HEK293 (cell line): Measurements from ENCODE around the gene ZRANB1.

Experiments
- CTCF ChIA-PET: fragments of 350-600 bp; formaldehyde crosslinking; extraction: SDS; loops from one replicate; lab custom pipeline; 2021; ENCODE audit warnings: antibody characterized with exemption; lab: Yijun Ruan, JAX
- POLR2A ChIA-PET: fragments of 300-600 bp; formaldehyde crosslinking; extraction: SDS; loops from one replicate; lab custom pipeline; 2020; ENCODE audit warnings: antibody characterized with exemption, inconsistent platforms; lab: Yijun Ruan, JAX
- H3K27ac ChIP-seq: fragments of 200-500 bp; sonication (Bioruptor generic); 2 replicates; pipeline ENCODE4 v1.5.1; 2014; ENCODE audit warnings: low read depth, low read length, control low read depth, inconsistent platforms; ENCODE audit errors: extremely low read depth
- H3K36me3 ChIP-seq, 2 experiments: fragments of 200-500 bp in 1 of 2; sonication (Bioruptor generic) in 1 of 2; 1 replicate in 1 of 2; 2 replicates in 1 of 2; pipeline ENCODE4 v1.5.1; 2014 to 2017; ENCODE audit warnings: inconsistent platforms in 2 of 2, low read length in 2 of 2; ENCODE audit not compliant: control insufficient read depth in 2 of 2, insufficient read depth in 1 of 2
- H3K4me1 ChIP-seq: fragments of 200-500 bp; sonication (Bioruptor generic); 2 replicates; pipeline ENCODE4 v1.5.1; 2014; ENCODE audit warnings: mild to moderate bottlenecking, low read length, inconsistent platforms; ENCODE audit not compliant: control insufficient read depth, insufficient read depth
- H3K4me3 ChIP-seq: 2 replicates; pipeline ENCODE4 v1.5.1; 2011; ENCODE audit warnings: low read depth, mild to moderate bottlenecking, control low read depth, low read length, moderate library complexity
- H3K9me3 ChIP-seq: fragments of 200-500 bp; sonication (Bioruptor generic); 2 replicates; pipeline ENCODE4 v1.5.1; 2014; ENCODE audit warnings: low read depth, low read length, inconsistent platforms; ENCODE audit not compliant: control insufficient read depth, insufficient read depth
- BCL11B ChIP-seq: fragments of 450-650 bp; formaldehyde crosslinking; IDR thresholded peaks from 2 replicates; pipeline ENCODE4 v1.5.1; 2016; ENCODE audit warnings: low read depth, missing biosample characterization, missing genetic modification characterization
- GFI1B ChIP-seq: fragments of 450-650 bp; formaldehyde crosslinking; IDR thresholded peaks from 2 replicates; pipeline ENCODE4 v1.5.1; 2016; ENCODE audit warnings: missing biosample characterization, missing genetic modification characterization
- OSR2 ChIP-seq: fragments of 450-650 bp; formaldehyde crosslinking; IDR thresholded peaks from 2 replicates; pipeline ENCODE4 v1.5.1; 2016; ENCODE audit warnings: missing biosample characterization, missing genetic modification characterization
- SCRT2 ChIP-seq: fragments of 450-650 bp; formaldehyde crosslinking; IDR thresholded peaks from 2 replicates; pipeline ENCODE4 v1.5.1; 2016; ENCODE audit warnings: missing biosample characterization, missing genetic modification characterization
- SP7 ChIP-seq: fragments of 450-650 bp; formaldehyde crosslinking; IDR thresholded peaks from 2 replicates; pipeline ENCODE4 v1.5.1; 2016; ENCODE audit warnings: missing biosample characterization, missing genetic modification characterization
- TRIM28 ChIP-seq: IDR thresholded peaks from 2 replicates; pipeline ENCODE4 v1.6.1; 2011; ENCODE audit warnings: low read length, control low read depth, borderline replicate concordance
- ZBTB1 ChIP-seq: fragments of 450-650 bp; formaldehyde crosslinking; IDR thresholded peaks from 2 replicates; pipeline ENCODE4 v1.5.1; 2016; ENCODE audit warnings: missing biosample characterization, missing genetic modification characterization
- ZBTB48 ChIP-seq: fragments of 450-650 bp; formaldehyde crosslinking; IDR thresholded peaks from 2 replicates; pipeline ENCODE4 v1.5.1; 2016; ENCODE audit warnings: missing biosample characterization, missing genetic modification characterization
- ZFHX2 ChIP-seq: fragments of 450-650 bp; formaldehyde crosslinking; conservative IDR thresholded peaks from 2 replicates; pipeline ENCODE4 v1.5.1; 2016; ENCODE audit warnings: missing biosample characterization, missing genetic modification characterization
- ZNF292 ChIP-seq: fragments of 450-650 bp; formaldehyde crosslinking; IDR thresholded peaks from 2 replicates; pipeline ENCODE4 v1.5.1; 2016; ENCODE audit warnings: low read depth, missing biosample characterization, missing genetic modification characterization, borderline replicate concordance
- ZNF302 ChIP-seq: fragments of 450-650 bp; formaldehyde crosslinking; IDR thresholded peaks from 2 replicates; pipeline ENCODE4 v1.5.1; 2016; ENCODE audit warnings: missing biosample characterization, missing genetic modification characterization, low read depth
- ZNF341 ChIP-seq: fragments of 450-650 bp; formaldehyde crosslinking; IDR thresholded peaks from 2 replicates; pipeline ENCODE4; 2016; ENCODE audit warnings: low read depth, missing biosample characterization, missing genetic modification characterization
- ZNF404 ChIP-seq: fragments of 450-650 bp; formaldehyde crosslinking; IDR thresholded peaks from 2 replicates; pipeline ENCODE4 v1.5.1; 2017; ENCODE audit warnings: missing biosample characterization, missing genetic modification characterization
- ZNF423 ChIP-seq: fragments of 450-650 bp; formaldehyde crosslinking; IDR thresholded peaks from 2 replicates; pipeline ENCODE4 v1.5.1; 2016; ENCODE audit warnings: missing biosample characterization, missing genetic modification characterization
- ZNF426 ChIP-seq: fragments of 450-650 bp; formaldehyde crosslinking; IDR thresholded peaks from 2 replicates; pipeline ENCODE4 v1.5.1; 2017; ENCODE audit warnings: missing biosample characterization, missing genetic modification characterization, mild to moderate bottlenecking, inconsistent platforms, moderate library complexity
- ZNF433 ChIP-seq: fragments of 450-650 bp; formaldehyde crosslinking; IDR thresholded peaks from 2 replicates; pipeline ENCODE4 v1.5.1; 2016; ENCODE audit warnings: missing biosample characterization, missing genetic modification characterization, low read depth
- ZNF560 ChIP-seq: fragments of 450-650 bp; formaldehyde crosslinking; IDR thresholded peaks from 2 replicates; pipeline ENCODE4 v1.5.1; 2017; ENCODE audit warnings: missing biosample characterization, missing genetic modification characterization, borderline replicate concordance
- ZNF585B ChIP-seq: fragments of 450-650 bp; formaldehyde crosslinking; IDR thresholded peaks from 2 replicates; pipeline ENCODE4 v1.5.1; 2016; ENCODE audit warnings: missing biosample characterization, missing genetic modification characterization
- ZNF664 ChIP-seq: fragments of 450-650 bp; formaldehyde crosslinking; IDR thresholded peaks from 2 replicates; pipeline ENCODE4 v1.5.1; 2016; ENCODE audit warnings: missing biosample characterization, missing genetic modification characterization
- ZNF777 ChIP-seq: fragments of 450-650 bp; formaldehyde crosslinking; IDR thresholded peaks from 2 replicates; pipeline ENCODE4 v1.5.1; 2017; ENCODE audit warnings: missing biosample characterization, missing genetic modification characterization, borderline replicate concordance
- ZNF837 ChIP-seq: fragments of 450-650 bp; formaldehyde crosslinking; IDR thresholded peaks from 2 replicates; pipeline ENCODE4 v1.5.1; 2016; ENCODE audit warnings: missing biosample characterization, missing genetic modification characterization
- TF ChIP-seq, protein P1 (sequence below): fragments of 450-650 bp; formaldehyde crosslinking; IDR thresholded peaks from 2 replicates; pipeline ENCODE4 v1.5.1; 2016; ENCODE audit warnings: missing biosample characterization, missing genetic modification characterization
- TF ChIP-seq, protein P2 (sequence below): fragments of 450-650 bp; formaldehyde crosslinking; optimal IDR thresholded peaks from 2 replicates; pipeline ENCODE3; 2016; ENCODE audit warnings: missing biosample characterization, mild to moderate bottlenecking, missing genetic modification characterization

Gene ZRANB1

DNA sequence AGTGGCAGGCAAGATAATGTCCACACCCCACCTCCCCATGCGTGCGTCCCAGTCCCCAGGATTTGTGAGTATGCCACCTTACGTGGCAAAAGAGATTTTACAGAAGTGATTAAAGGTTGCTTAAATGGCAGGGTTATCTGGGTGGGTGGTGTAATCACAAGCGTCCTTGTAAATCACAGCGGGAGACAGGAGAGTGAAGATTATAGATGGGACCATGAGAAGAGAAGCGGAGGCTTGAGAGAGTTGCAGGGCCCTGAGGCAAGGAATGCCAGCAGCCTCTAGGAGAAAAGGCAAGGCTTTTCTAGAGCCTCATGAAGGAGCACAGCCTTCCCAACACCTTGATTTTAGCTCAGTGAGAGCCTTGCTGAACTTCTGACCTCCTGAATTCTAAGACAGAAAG is 10.2 kb downstream of the ZRANB1 start (continued):
- TF ChIP-seq, protein P1, sequence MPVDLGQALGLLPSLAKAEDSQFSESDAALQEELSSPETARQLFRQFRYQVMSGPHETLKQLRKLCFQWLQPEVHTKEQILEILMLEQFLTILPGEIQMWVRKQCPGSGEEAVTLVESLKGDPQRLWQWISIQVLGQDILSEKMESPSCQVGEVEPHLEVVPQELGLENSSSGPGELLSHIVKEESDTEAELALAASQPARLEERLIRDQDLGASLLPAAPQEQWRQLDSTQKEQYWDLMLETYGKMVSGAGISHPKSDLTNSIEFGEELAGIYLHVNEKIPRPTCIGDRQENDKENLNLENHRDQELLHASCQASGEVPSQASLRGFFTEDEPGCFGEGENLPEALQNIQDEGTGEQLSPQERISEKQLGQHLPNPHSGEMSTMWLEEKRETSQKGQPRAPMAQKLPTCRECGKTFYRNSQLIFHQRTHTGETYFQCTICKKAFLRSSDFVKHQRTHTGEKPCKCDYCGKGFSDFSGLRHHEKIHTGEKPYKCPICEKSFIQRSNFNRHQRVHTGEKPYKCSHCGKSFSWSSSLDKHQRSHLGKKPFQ (tag by site-specific recombination) = peak; percentile 50; the same call in 1 of the 2 replicates
- TF ChIP-seq OSR2 (tag by site-specific recombination) (peak; percentile 81; the same call in 1 of the 2 replicates), ZNF302 (tag by site-specific recombination) (no peak), ZNF404 (tag by site-specific recombination) (no peak), ZNF423 (tag by site-specific recombination) (peak; percentile 87), ZNF664 (tag by site-specific recombination) (no peak), ZNF777 (tag by site-specific recombination) (no peak), TRIM28 (peak; percentile 66; the same call in 1 of the 2 replicates), ZBTB48 (tag by site-specific recombination) (no peak), BCL11B (tag by site-specific recombination) (peak; percentile 79; the same call in 1 of the 2 replicates), ZBTB1 (tag by site-specific recombination) (no peak), ZNF560 (tag by site-specific recombination) (no peak), ZFHX2 (tag by site-specific recombination) (peak; percentile 76)

DNA sequence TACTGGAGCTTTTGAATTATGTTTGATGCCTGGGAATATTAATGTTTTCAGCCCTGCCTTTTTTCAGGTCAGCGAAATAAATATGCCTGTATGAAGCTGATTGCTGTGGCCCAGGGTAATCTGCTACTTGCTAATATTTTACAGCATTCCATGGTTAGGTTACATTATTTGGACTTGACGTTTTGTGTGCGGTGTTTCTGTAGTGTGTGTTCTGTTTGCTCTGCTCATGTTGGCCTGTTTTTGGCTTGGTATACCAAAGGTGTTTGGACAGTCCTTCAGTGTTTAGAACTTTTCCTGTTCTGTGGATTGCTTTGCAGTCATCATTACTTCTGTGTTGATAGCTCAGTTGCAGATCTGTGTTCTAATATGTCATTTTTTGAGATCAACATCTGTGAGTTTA is 11.5 kb downstream of the ZRANB1 start:
- peaks cover 20% of the 10 kb centered on the region for H3K4me1 ChIP-seq
- H3K9me3 ChIP-seq = no peaks in the 10 kb centered on the region
- H3K36me3 ChIP-seq = no peaks in the 10 kb centered on the region; a peak in 1 of 3 replicates
- TF ChIP-seq ZNF341 (tag by site-specific recombination) (no peak), GFI1B (no peak), ZNF585B (no peak), ZNF404 (tag by site-specific recombination) (no peak), ZNF426 (no peak), ZNF837 (no peak), ZNF433 (no peak), SCRT2 (tag by site-specific recombination) (no peak), SP7 (no peak)
- TF ChIP-seq, protein P2, sequence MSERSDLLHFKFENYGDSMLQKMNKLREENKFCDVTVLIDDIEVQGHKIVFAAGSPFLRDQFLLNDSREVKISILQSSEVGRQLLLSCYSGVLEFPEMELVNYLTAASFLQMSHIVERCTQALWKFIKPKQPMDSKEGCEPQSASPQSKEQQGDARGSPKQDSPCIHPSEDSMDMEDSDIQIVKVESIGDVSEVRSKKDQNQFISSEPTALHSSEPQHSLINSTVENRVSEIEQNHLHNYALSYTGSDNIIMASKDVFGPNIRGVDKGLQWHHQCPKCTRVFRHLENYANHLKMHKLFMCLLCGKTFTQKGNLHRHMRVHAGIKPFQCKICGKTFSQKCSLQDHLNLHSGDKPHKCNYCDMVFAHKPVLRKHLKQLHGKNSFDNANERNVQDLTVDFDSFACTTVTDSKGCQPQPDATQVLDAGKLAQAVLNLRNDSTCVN (tag by site-specific recombination) = no peak
- H3K27ac ChIP-seq = no peak overlapping the region
- H3K4me3 ChIP-seq = no peak overlapping the region
- POLR2A ChIA-PET = interaction anchor here (0.6 kb wide), 2 partner anchors 17 to 207 kb away, joined by 6 to 8 read pairs; no protein-coding TSS in a partner anchor
- CTCF ChIA-PET = interaction anchor here (0.8 kb wide), 1 partner anchor 57 kb away, joined by 6 read pairs; no protein-coding TSS in a partner anchor

DNA sequence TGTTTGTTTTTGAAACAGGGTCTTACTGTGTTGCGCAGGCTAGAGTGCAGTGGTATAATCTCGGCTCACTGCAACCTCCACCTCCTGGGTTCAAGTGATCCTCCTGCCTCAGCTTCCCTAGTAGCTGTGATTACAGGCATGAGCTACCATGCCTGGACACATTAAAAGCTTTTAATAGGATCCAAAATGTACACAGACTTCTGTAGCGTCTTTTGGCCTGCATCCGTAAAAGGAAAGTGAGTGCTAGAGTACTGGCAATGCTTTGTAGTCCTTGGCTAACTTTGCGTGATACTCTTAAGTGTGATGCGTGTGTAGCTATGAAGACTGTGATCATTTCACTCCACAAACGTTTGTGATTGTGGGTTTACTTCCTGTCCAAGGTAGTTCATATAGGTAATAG is 13.3 kb downstream of the ZRANB1 start:
- Histone ChIP-seq H3K4me1 (peaks cover 23% of the 10 kb centered on the region), H3K27ac (no peak overlapping the region)
- POLR2A ChIA-PET = no interaction called here

More for the DNA sequence above, 13.3 kb downstream of the ZRANB1 start:
- Histone ChIP-seq H3K36me3 (no peaks in the 10 kb centered on the region; a peak in 1 of 3 replicates), H3K4me3 (no peak overlapping the region), H3K9me3 (no peaks in the 10 kb centered on the region)
- no peak for TF ChIP-seq ZNF292 (tag by site-specific recombination)
- TF ChIP-seq ZNF560 (tag by site-specific recombination) = no peak
- peak; percentile 93 for TF ChIP-seq OSR2 (tag by site-specific recombination)
- CTCF ChIA-PET = interaction anchor here (0.7 kb wide), 1 partner anchor 454 kb away, joined by 5 read pairs; no protein-coding TSS in a partner anchor
